NCI-H1417 (cell line): ENCODE data around the gene CSH1.
A peak's percentile ranks its signal among the peaks of the same experiment; 100 is the strongest.
"Not testable (repeated sequence)": the region's sequence is repeated elsewhere in the genome, so short reads cannot be mapped to it uniquely, and the experiment has no call there.

Experiments used
- DNase-seq, 3 experiments: peaks; one replicate each; lab custom pipeline; 2025; lab: John Stamatoyannopoulos, UW

CSH1 gene

GRCh38 chr17:63928966-63929695, 32.8 kb upstream of the CSH1 start:
- DNase-seq = no peak

- DNase-seq = no peak
Observed at GRCh38 chr17:63928172-63928666, 31.8 kb upstream of the CSH1 start.

- peak in 1 of 3 experiments; percentile 2 for DNase-seq
Observed at GRCh38 chr17:63927464-63928171, 31.2 kb upstream of the CSH1 start.

GRCh38 chr17:63926164-63926563, 29.8 kb upstream of the CSH1 start:
- no peak for DNase-seq

GRCh38 chr17:63925615-63926014, 29.2 kb upstream of the CSH1 start:
- DNase-seq = no peak

DNA sequence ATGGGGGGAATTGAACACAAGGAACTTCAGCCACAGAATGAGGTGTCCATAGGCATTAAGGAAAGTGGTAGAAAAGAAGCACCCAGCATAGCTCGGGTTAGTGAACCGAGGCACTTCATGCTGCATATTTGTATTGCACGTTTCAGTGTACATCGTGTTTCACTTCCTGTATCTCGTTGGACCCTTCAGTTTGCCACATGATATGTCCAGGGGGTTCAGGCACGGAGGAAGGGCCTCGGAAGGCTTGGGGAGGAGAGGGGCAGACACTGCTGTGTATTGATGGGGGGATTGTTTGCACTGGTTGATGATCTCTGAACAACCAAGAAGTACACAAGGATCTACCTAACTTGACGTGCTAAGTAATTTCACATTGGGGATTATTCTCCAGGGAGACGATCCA, 26.0 kb upstream of the CSH1 start:
- not testable (repeated sequence) for DNase-seq

- not testable (repeated sequence) for DNase-seq
Observed at GRCh38 chr17:63920779-63921178, 24.4 kb upstream of the CSH1 start.

GRCh38 chr17:63920050-63920449, 23.7 kb upstream of the CSH1 start:
- DNase-seq = not testable (repeated sequence)

DNA sequence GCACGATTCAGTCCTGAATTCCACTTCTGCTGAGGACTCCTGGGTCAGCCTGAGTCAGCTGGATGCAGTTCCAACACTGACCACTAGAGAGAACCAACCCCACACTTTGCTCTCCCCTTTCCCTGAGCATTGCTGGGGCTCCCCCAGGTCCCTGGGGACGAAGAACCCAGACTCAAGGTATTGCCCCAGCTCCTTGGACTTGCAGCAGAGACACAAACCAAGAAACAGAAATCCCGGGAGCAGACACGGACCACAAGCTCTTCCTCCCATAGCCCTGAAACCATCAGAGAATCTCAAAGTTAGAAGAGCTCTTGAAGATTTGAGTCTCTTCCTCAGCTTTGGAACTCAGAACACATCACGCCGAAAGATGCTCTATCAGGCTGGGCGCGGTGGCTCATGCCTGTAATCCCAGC, 22.9 kb upstream of the CSH1 start:
- DNase-seq = peak; percentile 13 to 72 (median 36)

DNA sequence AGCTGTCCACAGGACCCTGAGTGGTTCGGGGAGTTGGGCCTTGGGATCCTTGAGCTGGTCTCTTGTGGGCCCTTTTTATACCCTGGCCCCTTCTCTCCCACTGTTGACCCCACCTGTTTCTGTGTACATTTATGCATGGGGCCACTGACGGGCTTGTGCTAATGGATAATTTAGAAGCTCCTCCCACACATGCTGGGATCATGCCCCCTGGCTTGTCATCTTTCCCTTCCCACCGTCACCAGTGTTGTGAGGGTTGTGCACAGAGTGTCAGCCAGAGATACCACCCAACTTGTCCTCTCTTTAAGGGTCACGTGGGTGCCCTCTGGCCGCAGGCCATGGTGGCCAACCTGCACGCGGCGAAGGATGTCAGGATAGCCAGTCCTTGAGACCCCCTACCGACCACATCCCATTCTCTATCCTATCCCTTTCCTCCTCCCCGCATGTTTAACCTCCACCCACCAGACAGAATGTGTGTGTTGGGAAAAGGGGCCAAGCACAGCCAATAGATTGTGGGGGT, 22.5 kb upstream of the CSH1 start, which contains the start of gene GH1:
Gene GH1, minus strand, starts transcription at position 51 of the 517 bp plus-strand sequence. CDS start 63 bp downstream, outside the sequence.
- not testable (repeated sequence) for DNase-seq

DNA sequence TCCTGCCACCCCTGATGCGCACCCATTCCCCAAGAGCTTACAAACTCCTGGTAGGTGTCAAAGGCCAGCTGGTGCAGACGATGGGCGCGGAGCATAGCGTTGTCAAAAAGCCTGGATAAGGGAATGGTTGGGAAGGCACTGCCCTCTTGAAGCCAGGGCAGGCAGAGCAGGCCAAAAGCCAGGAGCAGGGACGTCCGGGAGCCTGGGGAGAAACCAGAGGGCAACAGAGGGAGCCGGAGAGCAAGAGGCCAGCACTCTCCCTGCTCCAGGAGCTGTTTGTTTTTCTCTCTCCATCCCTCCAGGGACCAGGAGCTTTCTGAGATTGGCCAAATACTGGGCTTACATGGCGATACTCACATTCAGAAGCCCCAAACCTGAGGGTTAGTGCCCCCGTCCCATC, 21.9 kb upstream of the CSH1 start:
- DNase-seq = no peak

- no peak for DNase-seq
Observed at GRCh38 chr17:63917646-63918045, 21.3 kb upstream of the CSH1 start.

- not testable (repeated sequence) for DNase-seq
Observed at GRCh38 chr17:63917206-63917605, 20.8 kb upstream of the CSH1 start.

DNA sequence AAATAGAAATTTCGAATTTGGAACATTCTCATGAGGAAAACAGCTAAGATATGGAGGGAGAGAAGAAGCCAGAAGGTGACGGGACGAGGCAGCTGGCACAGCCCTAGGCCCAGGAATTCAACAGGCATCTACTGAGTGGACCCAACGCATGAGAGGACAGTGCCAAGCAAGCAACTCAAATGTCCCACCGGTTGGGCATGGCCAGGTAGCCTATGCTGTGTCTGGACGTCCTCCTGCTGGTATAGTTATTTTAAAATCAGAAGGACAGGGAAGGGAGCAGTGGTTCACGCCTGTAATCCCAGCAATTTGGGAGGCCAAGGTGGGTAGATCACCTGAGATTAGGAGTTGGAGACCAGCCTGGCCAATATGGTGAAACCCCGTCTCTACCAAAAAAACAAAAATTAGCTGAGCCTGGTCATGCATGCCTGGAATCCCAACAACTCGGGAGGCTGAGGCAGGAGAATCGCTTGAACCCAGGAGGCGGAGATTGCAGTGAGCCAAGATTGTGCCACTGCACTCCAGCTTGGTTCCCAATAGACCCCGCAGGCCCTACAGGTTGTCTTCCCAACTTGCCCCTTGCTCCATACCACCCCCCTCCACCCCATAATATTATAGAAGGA, 20.3 kb upstream of the CSH1 start:
- no peak for DNase-seq

- DNase-seq = not testable (repeated sequence)
Observed at GRCh38 chr17:63915753-63916152, 19.4 kb upstream of the CSH1 start.

DNA sequence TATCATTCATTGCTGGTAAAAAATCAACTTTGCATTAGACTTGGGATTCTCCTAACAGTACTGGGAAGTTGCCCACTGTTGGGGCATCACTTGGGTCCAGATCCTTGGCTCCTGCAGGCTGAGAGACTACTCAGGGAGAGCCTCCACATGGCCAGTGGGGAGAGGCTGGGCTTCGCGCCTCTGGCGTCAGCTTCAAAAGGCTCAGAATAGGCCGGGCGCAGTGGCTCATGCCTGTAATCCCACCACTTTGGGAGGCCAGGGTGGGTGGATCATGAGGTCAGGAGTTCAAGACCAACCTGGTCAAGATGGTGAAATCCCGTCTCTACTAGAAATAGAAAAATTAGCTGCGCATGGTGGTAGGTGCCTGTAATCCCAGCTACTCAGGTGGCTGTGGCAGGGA, 18.1 kb upstream of the CSH1 start:
- DNase-seq = no peak

DNA sequence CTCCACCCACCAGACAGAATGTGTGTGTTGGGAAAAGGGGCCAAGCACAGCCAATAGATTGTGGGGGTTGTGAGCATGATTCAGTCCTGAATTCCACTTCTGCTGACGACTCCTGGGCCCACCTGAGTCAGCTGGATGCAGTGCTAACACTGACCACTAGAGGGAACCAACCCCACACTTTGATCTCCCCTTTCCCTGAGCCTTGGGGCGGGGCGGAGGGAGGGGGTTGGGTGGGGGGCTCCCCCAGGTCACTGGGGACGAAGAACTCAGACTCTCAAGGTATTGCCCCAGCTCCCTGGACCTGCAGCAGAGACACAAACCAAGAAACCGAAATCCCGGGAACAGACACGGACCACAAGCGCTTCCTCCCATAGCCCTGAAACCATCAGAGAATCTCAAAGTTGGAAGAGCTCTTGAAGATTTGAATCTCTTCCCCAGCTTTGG, 15.3 kb upstream of the CSH1 start:
- DNase-seq = peak; percentile 4 to 53 (median 19)

DNA sequence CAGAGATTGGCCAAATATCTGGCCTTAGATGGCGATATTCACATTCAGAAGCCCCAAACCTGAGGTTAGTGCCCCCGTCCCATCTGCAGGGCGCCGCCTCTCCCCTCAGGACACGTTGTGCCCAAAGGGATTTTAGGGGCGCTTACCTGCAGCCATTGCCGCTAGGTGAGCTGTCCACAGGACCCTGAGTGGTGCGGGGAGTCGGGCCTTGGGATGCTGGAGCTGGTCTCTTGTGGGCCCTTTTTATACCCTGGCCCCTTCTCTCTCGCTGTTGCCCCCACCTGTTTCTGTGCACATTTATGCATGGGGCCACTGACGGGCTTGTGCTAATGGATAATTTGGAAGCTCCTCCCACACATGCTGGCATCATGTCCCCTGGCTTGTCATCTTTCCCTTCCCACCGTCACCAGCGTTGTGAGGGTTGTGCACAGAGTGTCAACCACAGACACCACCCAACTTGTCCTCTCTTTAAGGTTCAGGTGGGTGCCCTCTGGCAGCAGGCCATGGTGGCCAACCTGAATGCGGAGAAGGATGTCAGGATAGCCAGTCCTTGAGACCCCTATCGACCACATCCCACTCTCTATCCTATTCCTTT, 14.8 kb upstream of the CSH1 start, which contains the start of gene CSHL1:
Gene CSHL1, minus strand, starts transcription at position 218 of the 595 bp plus-strand sequence. Its CDS starts 62 bp downstream, at position 156.
- no peak for DNase-seq

GRCh38 chr17:63910096-63910495, 13.7 kb upstream of the CSH1 start:
- no peak for DNase-seq

DNA sequence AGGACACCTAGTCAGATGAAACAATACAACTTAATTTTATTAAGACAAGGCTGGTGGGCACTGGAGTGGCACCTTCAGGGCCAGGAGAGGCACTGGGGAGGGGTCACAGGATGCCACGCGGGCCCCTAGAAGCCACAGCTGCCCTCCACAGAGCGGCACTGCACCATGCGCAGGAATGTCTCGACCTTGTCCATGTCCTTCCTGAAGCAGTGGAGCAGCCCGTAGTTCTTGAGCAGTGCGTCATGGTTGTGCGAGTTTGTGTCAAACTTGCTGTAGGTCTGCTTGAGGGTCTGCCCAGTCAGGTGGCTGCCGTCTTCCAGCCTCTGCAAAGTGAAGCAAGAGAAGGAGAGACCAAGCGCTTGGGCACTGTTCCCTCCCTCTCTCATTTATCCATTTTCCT, 13.2 kb upstream of the CSH1 start:
- DNase-seq = not testable (repeated sequence)

DNA sequence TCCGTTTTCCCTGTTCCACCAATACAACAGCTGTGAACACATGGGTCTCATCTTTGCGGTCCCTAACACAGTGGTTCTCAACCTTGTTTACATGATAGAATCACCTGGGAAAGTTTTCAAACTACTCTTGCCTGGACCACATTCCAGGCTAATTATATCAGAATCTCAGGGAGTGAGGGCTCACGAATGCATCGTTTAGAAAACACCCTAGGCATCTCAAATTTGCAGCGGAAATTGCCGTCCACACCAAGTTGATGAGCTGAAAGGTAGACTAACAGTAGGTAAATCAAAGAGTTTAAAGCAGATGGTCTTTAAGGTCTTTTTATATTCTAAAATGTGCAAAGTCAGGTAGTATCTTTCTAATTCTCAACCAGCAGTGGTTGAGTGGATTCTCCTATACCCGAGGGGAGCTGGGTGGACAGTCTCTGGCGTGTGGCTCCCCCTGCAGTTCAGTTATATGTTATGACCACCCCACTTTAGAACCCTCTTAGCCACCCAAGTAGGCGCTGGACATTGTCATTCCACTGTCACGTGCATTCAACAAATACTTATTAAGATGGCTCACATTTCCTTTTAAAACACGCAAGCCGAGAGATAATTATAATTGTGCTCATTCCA, 10.9 kb upstream of the CSH1 start:
- peak in 1 of 3 experiments; percentile 9 for DNase-seq
